IMR-90 (cell line): ENCODE data around the gene ACSL6. TPM values are rescaled to one million over a fixed set of nuclear protein-coding genes. Genes with fewer than 3 reads are reported as not detected.

Experiments used
- ATAC-seq: fragments of 200-7000 bp; cut with Tn5 transposase; 2 replicates; pipeline ENCODE4 v1.9.1; 2020; ENCODE audit warnings: low read depth, mild to moderate bottlenecking, moderate library complexity
- BruUV-seq: library from RNA; stranded (reverse); fragments of 400-500 nt; replicated peaks from 2 replicates; lab custom pipeline; 2021; lab: Mats Ljungman, UMichigan
- CTCF ChIA-PET: fragments of 300-600 bp; formaldehyde crosslinking; extraction: SDS; loops from one replicate; lab custom pipeline; 2021; ENCODE audit warnings: antibody characterized with exemption; lab: Yijun Ruan, JAX
- POLR2A ChIA-PET: fragments of 300-600 bp; sonication (Branson Sonifier 250); formaldehyde crosslinking; loops from one replicate; lab custom pipeline; 2022; ENCODE audit warnings: antibody characterized with exemption; ENCODE audit not compliant: unreplicated experiment; lab: Charles Lee
- DNase-seq: peaks from one replicate; pipeline ENCODE4 v3.0.0; 2013
- H2AFZ ChIP-seq: replicated peaks from 2 replicates; pipeline ENCODE3; 2013; ENCODE audit warnings: low read length, mild to moderate bottlenecking; ENCODE audit not compliant: poor library complexity
- H2AK5ac ChIP-seq: 2 replicates; pipeline ENCODE4 v1.6.1; 2013; ENCODE audit warnings: low read depth, low read length, inconsistent platforms
- H2AK9ac ChIP-seq: replicated peaks from 2 replicates; pipeline ENCODE3; 2013; ENCODE audit warnings: mild to moderate bottlenecking, low read depth, low read length, moderate library complexity; ENCODE audit not compliant: poor library complexity
- H2BK120ac ChIP-seq: 2 replicates; pipeline ENCODE4 v1.6.1; 2013; ENCODE audit warnings: low read depth, low read length, inconsistent platforms
- H2BK15ac ChIP-seq: 3 replicates; pipeline ENCODE4 v1.6.1; 2013; ENCODE audit warnings: low read depth, low read length, inconsistent platforms
- H2BK20ac ChIP-seq: 2 replicates; pipeline ENCODE4 v1.6.1; 2013; ENCODE audit warnings: low read depth, mild to moderate bottlenecking, inconsistent platforms, low read length, moderate library complexity
- H2BK5ac ChIP-seq: 2 replicates; pipeline ENCODE4 v1.6.1; 2013; ENCODE audit warnings: mild to moderate bottlenecking, low read depth, low read length, inconsistent platforms; ENCODE audit not compliant: poor library complexity, severe bottlenecking
- H3K14ac ChIP-seq: replicated peaks from 2 replicates; pipeline ENCODE4 v1.6.1; 2013; ENCODE audit warnings: low read depth, low read length, inconsistent platforms
- H3K18ac ChIP-seq: 2 replicates; pipeline ENCODE4 v1.6.1; 2013; ENCODE audit warnings: low read depth, low read length, control low read depth
- H3K23ac ChIP-seq: 2 replicates; pipeline ENCODE4 v1.6.1; 2013; ENCODE audit warnings: low read depth, low read length, inconsistent platforms
- H3K27ac ChIP-seq: 2 replicates; pipeline ENCODE4 v1.5.1; 2013; ENCODE audit warnings: mild to moderate bottlenecking, control low read depth, low read length; ENCODE audit not compliant: insufficient read depth
- H3K27me3 ChIP-seq: 2 replicates; pipeline ENCODE4 v1.6.1; 2013; ENCODE audit warnings: low read length; ENCODE audit not compliant: control insufficient read depth, insufficient read depth
- H3K36me3 ChIP-seq: 2 replicates; pipeline ENCODE4 v1.6.1; 2013; ENCODE audit warnings: low read length, mixed read lengths; ENCODE audit not compliant: control insufficient read depth, insufficient read depth
- H3K4ac ChIP-seq: 2 replicates; pipeline ENCODE4 v1.6.1; 2013; ENCODE audit warnings: low read depth, low read length, inconsistent platforms
- H3K4me1 ChIP-seq: 2 replicates; pipeline ENCODE4 v1.6.1; 2013; ENCODE audit warnings: low read length, mixed read lengths; ENCODE audit not compliant: control insufficient read depth, insufficient read depth
- H3K4me2 ChIP-seq: 2 replicates; pipeline ENCODE4 v1.6.1; 2013; ENCODE audit warnings: low read depth, mild to moderate bottlenecking, control low read depth, low read length, moderate library complexity
- H3K4me3 ChIP-seq: 2 replicates; pipeline ENCODE4 v1.5.1; 2013; ENCODE audit warnings: low read depth, mild to moderate bottlenecking, control low read depth, low read length, moderate library complexity; ENCODE audit not compliant: insufficient read depth
- H3K56ac ChIP-seq: 2 replicates; pipeline ENCODE4 v1.6.1; 2013; ENCODE audit warnings: low read length, inconsistent platforms; ENCODE audit not compliant: insufficient read depth; ENCODE audit errors: extremely low read depth
- H3K79me1 ChIP-seq, 2 experiments: 2 replicates each; pipeline ENCODE4 v1.6.1; 2013; ENCODE audit warnings: low read length in 2 of 2, inconsistent platforms in 1 of 2, low read depth in 1 of 2
- H3K9ac ChIP-seq: 2 replicates; pipeline ENCODE4 v1.6.1; 2013; ENCODE audit warnings: low read depth, low read length, control low read depth
- H3K9me1 ChIP-seq: 2 replicates; pipeline ENCODE4 v1.6.1; 2013; ENCODE audit warnings: low read length, inconsistent platforms; ENCODE audit not compliant: insufficient read depth
- H3K9me3 ChIP-seq: 2 replicates; pipeline ENCODE4 v1.6.1; 2013; ENCODE audit warnings: low read length; ENCODE audit not compliant: control insufficient read depth, insufficient read depth
- H4K20me1 ChIP-seq: 2 replicates; pipeline ENCODE4 v1.6.1; 2013; ENCODE audit warnings: low read length, inconsistent platforms; ENCODE audit not compliant: insufficient read depth
- H4K5ac ChIP-seq: 2 replicates; pipeline ENCODE4 v1.6.1; 2013; ENCODE audit warnings: mild to moderate bottlenecking, low read depth, low read length, control low read depth
- H4K8ac ChIP-seq, 2 experiments: 2 replicates each; pipeline ENCODE4 v1.6.1; 2013; ENCODE audit warnings: low read depth in 2 of 2, low read length in 2 of 2, control low read depth in 1 of 2, inconsistent platforms in 1 of 2
- H4K91ac ChIP-seq: 2 replicates; pipeline ENCODE4 v1.6.1; 2013; ENCODE audit warnings: low read depth, low read length, inconsistent platforms; ENCODE audit not compliant: insufficient read depth
- CEBPB ChIP-seq: IDR thresholded peaks from 2 replicates; pipeline ENCODE4 v1.6.1; 2012; ENCODE audit warnings: low read depth, low read length, improper control_type of control experiment
- CHD1 ChIP-seq: IDR thresholded peaks from 2 replicates; pipeline ENCODE4 v1.6.1; 2012; ENCODE audit warnings: low read depth, low read length, improper control_type of control experiment
- CTCF ChIP-seq: conservative IDR thresholded peaks from 2 replicates; pipeline ENCODE4 v1.5.1; 2012; ENCODE audit warnings: mild to moderate bottlenecking, low read depth, low read length, improper control_type of control experiment
- MAFK ChIP-seq: IDR thresholded peaks from 2 replicates; pipeline ENCODE4 v1.6.1; 2012; ENCODE audit warnings: low read depth, low read length, improper control_type of control experiment
- MAZ ChIP-seq: IDR thresholded peaks from 2 replicates; pipeline ENCODE4 v1.6.1; 2012; ENCODE audit warnings: low read depth, mild to moderate bottlenecking, low read length, improper control_type of control experiment, moderate library complexity, borderline replicate concordance
- MXI1 ChIP-seq: IDR thresholded peaks from 2 replicates; pipeline ENCODE4 v1.6.1; 2012; ENCODE audit warnings: low read depth, mild to moderate bottlenecking, low read length, moderate library complexity, borderline replicate concordance
- NFE2L2 ChIP-seq: fragments of 150-350 bp; IDR thresholded peaks from 2 replicates; pipeline ENCODE4 v1.6.1; 2016; ENCODE audit warnings: low read depth, mild to moderate bottlenecking, low read length
- POLR2A ChIP-seq: IDR thresholded peaks from 2 replicates; pipeline ENCODE4 v1.6.1; 2012; ENCODE audit warnings: mild to moderate bottlenecking, low read depth, low read length
- RCOR1 ChIP-seq: IDR thresholded peaks from 2 replicates; pipeline ENCODE4 v1.6.1; 2012; ENCODE audit warnings: mild to moderate bottlenecking, low read length, improper control_type of control experiment; ENCODE audit not compliant: insufficient replicate concordance
- SMC3 ChIP-seq: fragments of 150-350 bp; IDR thresholded peaks from 2 replicates; pipeline ENCODE4 v1.6.1; 2016; ENCODE audit warnings: low read depth, mild to moderate bottlenecking, antibody characterized with exemption, low read length, moderate library complexity
- WGBS, 2 experiments: methylation state at CpG; one replicate each; pipeline versions ENCODE4 v1.1.5 to v1.1.7; 2013; ENCODE audit warnings: missing lambda C conversion rate in 2 of 2; ENCODE audit not compliant: insufficient read length in 1 of 2; ENCODE audit errors: extremely low coverage in 2 of 2; 5-methylcytosine and 5-hydroxymethylcytosine counted together
- dilution Hi-C: fragments of 300-500 bp; cut with HindIII; formaldehyde crosslinking; loops from one replicate; pipeline ENCODE4 v1.14.3; 2018; ENCODE audit warnings: low sequenced_read_pairs; ENCODE audit not compliant: unreplicated experiment
- in situ Hi-C: fragments of 300-500 bp; cut with MboI; formaldehyde crosslinking; loops from 3 replicates; pipeline ENCODE4 v1.14.3; 2019; ENCODE audit warnings: low sequenced_read_pairs, inconsistent platforms, mixed read lengths
- intact Hi-C: fragments of 100-400 bp; cut with micrococcal nuclease; formaldehyde crosslinking; loops from 2 replicates; pipeline ENCODE4 v1.10.0; 2022
- polyA plus RNA-seq, 3 experiments: library from polyadenylated mRNA; depleted of rRNA; stranded (reverse); fragments of >200 nt; gene quantifications; 2 replicates each; pipeline ENCODE4 v1.2.3, GENCODE V29; 2012; ENCODE audit warnings: low replicate concordance in 1 of 3
- total RNA-seq: library from RNA; depleted of rRNA; stranded (reverse); fragments of >200 nt; gene quantifications from 2 replicates; pipeline ENCODE4 v1.2.3, GENCODE V29; 2012

ACSL6 gene
- total and polyA plus RNA-seq, 2 of the 4 experiments (the other 2 are of a cell fraction) = not detected

- POLR2A ChIA-PET = no interaction called here
- no peak for ATAC-seq
- H2BK20ac ChIP-seq = no peak overlapping the region
Measured at GRCh38 chr5:131981516-131981915, 29.9 kb downstream of the ACSL6 start.

More at GRCh38 chr5:131981516-131981915, 29.9 kb downstream of the ACSL6 start:
- H3K4me3 ChIP-seq = no peak overlapping the region
- no peak overlapping the region for H3K27ac ChIP-seq
- H3K36me3 ChIP-seq = no peaks in the 10 kb centered on the region
- in situ Hi-C loops (no loop called here), dilution Hi-C loops (no loop called here), intact Hi-C loops (no loop called here)
- no peaks in the 10 kb centered on the region for H3K79me1 ChIP-seq
- H2BK15ac ChIP-seq = no peak overlapping the region
- no peaks in the 10 kb centered on the region for H3K4me1 ChIP-seq
- H4K8ac ChIP-seq = no peak overlapping the region
- no TSS peak for BruUV-seq
- H3K9ac ChIP-seq = no peak overlapping the region
- H3K4me2 ChIP-seq = no peak overlapping the region
- H4K20me1 ChIP-seq = no peaks in the 10 kb centered on the region
- H4K91ac ChIP-seq = no peak overlapping the region
- WGBS, 2 experiments = 17% methylated on average over 2 of the region's 4 CpGs; no CpG with 5 or more reads in 1 of the 2 experiments
- H2BK120ac ChIP-seq = no peak overlapping the region
- H3K23ac ChIP-seq = no peak overlapping the region
- H3K27me3 ChIP-seq = peaks cover 20% of the 10 kb centered on the region
- H2BK5ac ChIP-seq = no peak overlapping the region
- no peak overlapping the region for H4K5ac ChIP-seq
- H3K56ac ChIP-seq = no peak overlapping the region
- H3K18ac ChIP-seq = no peak overlapping the region
- H3K14ac ChIP-seq = no peak overlapping the region
- H3K4ac ChIP-seq = no peak overlapping the region
- H3K9me3 ChIP-seq = no peaks in the 10 kb centered on the region
- TF ChIP-seq MXI1 = no peak
- no peak for TF ChIP-seq CEBPB
- no peak for TF ChIP-seq RCOR1
- TF ChIP-seq CHD1 = no peak
- no peak for TF ChIP-seq POLR2A
- no peak for TF ChIP-seq MAZ
- no peak for TF ChIP-seq CTCF
- TF ChIP-seq MAFK = no peak
- no peak for TF ChIP-seq NFE2L2
- TF ChIP-seq SMC3 = no peak
- H2AFZ ChIP-seq = no peak overlapping the region
- DNase-seq = no peak
- H2AK9ac ChIP-seq = no peak overlapping the region
- no peaks in the 10 kb centered on the region for H3K9me1 ChIP-seq
- H2AK5ac ChIP-seq = no peak overlapping the region
- CTCF ChIA-PET = interaction anchor here (0.7 kb wide), 1 partner anchor 20 kb away, joined by 3 read pairs; no protein-coding TSS in a partner anchor
